Esophagus squamous epithelium (tissue), 4 donors: Measurements from ENCODE around the gene FGF18.

Experiments used
- POLR2A ChIP-seq, 4 donors: fragments of 450-650 bp; IDR thresholded peaks; one replicate each; pipeline ENCODE4 v1.6.1; 2017; ENCODE audit warnings: antibody characterized with exemption in 4 of 4, mild to moderate bottlenecking in 4 of 4, moderate library complexity in 3 of 4
- TF ChIP-seq, protein P1 (sequence below), 6 experiments: fragments of 450-650 bp in 4 of 6; fragments of 200-600 bp in 2 of 6; sonication (generic) in 2 of 6; IDR thresholded peaks; one replicate each; pipeline ENCODE4 v1.5.1; 2016 to 2019; ENCODE audit warnings: antibody characterized with exemption in 6 of 6, mild to moderate bottlenecking in 4 of 6, moderate library complexity in 4 of 6

DNA sequence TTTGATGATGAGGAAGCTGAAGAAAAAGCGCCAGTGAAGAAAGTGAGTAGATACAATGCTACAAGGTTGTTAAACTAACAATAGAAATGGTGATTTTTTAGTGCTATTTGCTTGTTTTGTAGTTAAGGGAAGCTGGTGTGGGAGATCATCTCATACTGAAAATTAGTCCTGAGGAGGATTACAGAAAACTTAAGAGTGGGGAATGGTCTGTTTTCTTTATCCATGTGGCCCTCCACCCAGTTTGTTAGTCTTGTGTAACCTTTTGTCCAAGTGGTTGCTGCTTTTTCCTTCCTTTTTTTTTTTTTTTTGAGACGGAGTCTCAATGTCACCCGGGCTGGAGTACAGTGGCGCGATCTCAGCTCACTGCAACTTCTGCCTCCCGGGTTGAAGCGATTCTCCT is 19.3 kb upstream of the FGF18 start:
- TF ChIP-seq, protein P1, sequence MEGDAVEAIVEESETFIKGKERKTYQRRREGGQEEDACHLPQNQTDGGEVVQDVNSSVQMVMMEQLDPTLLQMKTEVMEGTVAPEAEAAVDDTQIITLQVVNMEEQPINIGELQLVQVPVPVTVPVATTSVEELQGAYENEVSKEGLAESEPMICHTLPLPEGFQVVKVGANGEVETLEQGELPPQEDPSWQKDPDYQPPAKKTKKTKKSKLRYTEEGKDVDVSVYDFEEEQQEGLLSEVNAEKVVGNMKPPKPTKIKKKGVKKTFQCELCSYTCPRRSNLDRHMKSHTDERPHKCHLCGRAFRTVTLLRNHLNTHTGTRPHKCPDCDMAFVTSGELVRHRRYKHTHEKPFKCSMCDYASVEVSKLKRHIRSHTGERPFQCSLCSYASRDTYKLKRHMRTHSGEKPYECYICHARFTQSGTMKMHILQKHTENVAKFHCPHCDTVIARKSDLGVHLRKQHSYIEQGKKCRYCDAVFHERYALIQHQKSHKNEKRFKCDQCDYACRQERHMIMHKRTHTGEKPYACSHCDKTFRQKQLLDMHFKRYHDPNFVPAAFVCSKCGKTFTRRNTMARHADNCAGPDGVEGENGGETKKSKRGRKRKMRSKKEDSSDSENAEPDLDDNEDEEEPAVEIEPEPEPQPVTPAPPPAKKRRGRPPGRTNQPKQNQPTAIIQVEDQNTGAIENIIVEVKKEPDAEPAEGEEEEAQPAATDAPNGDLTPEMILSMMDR (IDR thresholded peaks at IDR 0.05), result no peak
- TF ChIP-seq POLR2A (IDR thresholded peaks at IDR 0.05), result no peak
